GM12878 (cell line): ENCODE results near the gene USH2A. TPM values are rescaled to one million over a fixed set of nuclear protein-coding genes. Genes with fewer than 3 reads are reported as not detected.

ENCODE experiments used
- ATAC-seq: fragments of 200-7000 bp; cut with Tn5 transposase; 3 replicates; pipeline ENCODE4 v1.9.1; 2020; ENCODE audit warnings: mild to moderate bottlenecking, moderate library complexity
- BruUV-seq: library from RNA; stranded (reverse); fragments of 400-500 nt; replicated peaks from 2 replicates; lab custom pipeline; 2021; lab: Mats Ljungman, UMichigan
- CTCF ChIA-PET: fragments of 300-600 bp; sonication (Branson Sonifier 250); formaldehyde crosslinking; extraction: SDS; loops from one replicate; lab custom pipeline; 2021; ENCODE audit warnings: inconsistent platforms; lab: Yijun Ruan, JAX
- POLR2A ChIA-PET: fragments of 350-600 bp; formaldehyde crosslinking; extraction: SDS; loops from one replicate; lab custom pipeline; 2021; ENCODE audit warnings: inconsistent platforms; lab: Charles Lee
- RAD21 ChIA-PET: fragments of 300-600 bp; sonication (Branson Sonifier 250); formaldehyde crosslinking; loops from one replicate; lab custom pipeline; 2023; ENCODE audit warnings: antibody characterized with exemption; ENCODE audit not compliant: unreplicated experiment; lab: Charles Lee
- SMC1A ChIA-PET: fragments of 300-600 bp; sonication (Branson Sonifier 250); formaldehyde crosslinking; loops from one replicate; lab custom pipeline; 2023; ENCODE audit not compliant: unreplicated experiment, uncharacterized antibody; lab: Charles Lee
- DNase-seq: peaks from one replicate; pipeline ENCODE4 v3.0.0-alpha.2; 2011; ENCODE audit warnings: low read depth, low spot score
- FAIRE-seq: peaks from 3 replicates; lab custom pipeline; 2011; peaks lifted over from hg19 to GRCh38; lab: Jason Lieb, UNC
- H2AFZ ChIP-seq: 2 replicates; pipeline ENCODE4 v1.6.0; 2011; ENCODE audit warnings: low read depth, low read length, control low read depth; ENCODE audit not compliant: control insufficient read depth
- H3K27ac ChIP-seq: 2 replicates; pipeline ENCODE4 v1.5.1; 2011; ENCODE audit warnings: control low read depth; ENCODE audit not compliant: control insufficient read depth, insufficient read depth
- H3K27me3 ChIP-seq, 2 experiments: replicated peaks in 1 of 2; 2 replicates each; pipeline versions ENCODE4 v1.6.0 to v1.6.1; 2011; ENCODE audit warnings: low read length in 1 of 2; ENCODE audit not compliant: control insufficient read depth in 2 of 2, insufficient read depth in 2 of 2
- H3K36me3 ChIP-seq, 2 experiments: 2 replicates each; pipeline ENCODE4 v1.5.1; 2011; ENCODE audit warnings: low read length in 1 of 2; ENCODE audit not compliant: control insufficient read depth in 2 of 2, insufficient read depth in 2 of 2
- H3K4me1 ChIP-seq: 2 replicates; pipeline ENCODE4 v1.6.1; 2011; ENCODE audit warnings: mild to moderate bottlenecking, low read length, moderate library complexity, mixed read lengths; ENCODE audit not compliant: control insufficient read depth, insufficient read depth
- H3K4me2 ChIP-seq: 2 replicates; pipeline ENCODE4 v1.6.0; 2011; ENCODE audit warnings: control low read depth; ENCODE audit not compliant: control insufficient read depth, insufficient read depth
- H3K4me3 ChIP-seq: fragments of 200-600 bp; sonication (generic); 2 replicates; pipeline ENCODE4 v1.5.1; 2016
- H3K79me2 ChIP-seq: 2 replicates; pipeline ENCODE4 v1.6.0; 2011; ENCODE audit warnings: low read length; ENCODE audit not compliant: control insufficient read depth, insufficient read depth
- H3K9ac ChIP-seq: 2 replicates; pipeline ENCODE4 v1.8.0; 2011; ENCODE audit warnings: low read length, control low read depth, mixed read lengths; ENCODE audit not compliant: control insufficient read depth, insufficient read depth
- H3K9me3 ChIP-seq: replicated peaks from 3 replicates; pipeline ENCODE4 v1.5.1; 2011; ENCODE audit warnings: mild to moderate bottlenecking, low read length; ENCODE audit not compliant: control insufficient read depth, insufficient read depth
- H4K20me1 ChIP-seq: 2 replicates; pipeline ENCODE4 v1.6.0; 2011; ENCODE audit not compliant: control insufficient read depth, insufficient read depth
- ASH2L ChIP-seq: fragments of 300-600, 200-600 bp; sonication (generic); IDR thresholded peaks from 2 replicates; pipeline ENCODE4 v1.6.1; 2017; ENCODE audit warnings: low read depth, mild to moderate bottlenecking, borderline replicate concordance
- CHD2 ChIP-seq: IDR thresholded peaks from 2 replicates; pipeline ENCODE4 v1.6.1; 2011; ENCODE audit warnings: low read depth, low read length, improper control_type of control experiment, borderline replicate concordance
- EP300 ChIP-seq, 2 experiments: fragments of 150-350 bp in 1 of 2; IDR thresholded peaks; 2 replicates each; pipeline ENCODE4 v1.6.1; 2011 to 2012; ENCODE audit warnings: low read depth in 2 of 2, low read length in 2 of 2, borderline replicate concordance in 1 of 2, improper control_type of control experiment in 1 of 2, inconsistent platforms in 1 of 2; ENCODE audit not compliant: control insufficient read depth in 1 of 2
- HSF1 ChIP-seq: fragments of 150-350 bp; IDR thresholded peaks from 2 replicates; pipeline ENCODE4 v1.6.1; 2014; ENCODE audit warnings: mild to moderate bottlenecking, low read depth, low read length
- IRF3 ChIP-seq: fragments of 450-650 bp; IDR thresholded peaks from 2 replicates; pipeline ENCODE4 v1.6.1; 2014; ENCODE audit warnings: mild to moderate bottlenecking
- MXI1 ChIP-seq: fragments of 150-350 bp; IDR thresholded peaks from 2 replicates; pipeline ENCODE4 v1.6.1; 2011; ENCODE audit warnings: low read depth, mild to moderate bottlenecking, inconsistent platforms, low read length, improper control_type of control experiment
- PML ChIP-seq: IDR thresholded peaks from 2 replicates; pipeline ENCODE4 v1.6.1; 2012; ENCODE audit warnings: low read length, inconsistent platforms
- POU2F2 ChIP-seq: IDR thresholded peaks from 3 replicates; pipeline ENCODE4 v1.6.1; 2011; ENCODE audit warnings: low read depth, mild to moderate bottlenecking, low read length, borderline replicate concordance
- RAD51 ChIP-seq: fragments of 450-650 bp; IDR thresholded peaks from 2 replicates; pipeline ENCODE4 v1.6.1; 2016; ENCODE audit warnings: moderate library complexity, mild to moderate bottlenecking, inconsistent platforms
- RELB ChIP-seq: fragments of 450-650 bp; IDR thresholded peaks from 2 replicates; pipeline ENCODE4 v1.6.1; 2017; ENCODE audit warnings: low read depth, mild to moderate bottlenecking, moderate library complexity
- REST ChIP-seq: IDR thresholded peaks from 2 replicates; pipeline ENCODE4 v1.6.1; 2012; ENCODE audit warnings: mild to moderate bottlenecking, low read depth, low read length
- SMAD5 ChIP-seq: IDR thresholded peaks from 2 replicates; pipeline ENCODE4 v1.6.1; 2016; ENCODE audit warnings: antibody characterized with exemption, low read depth
- SMARCA5 ChIP-seq: fragments of 450-650 bp; IDR thresholded peaks from 2 replicates; pipeline ENCODE4 v1.6.1; 2017; ENCODE audit warnings: mild to moderate bottlenecking
- ZBTB4 ChIP-seq: fragments of 450-650 bp; formaldehyde crosslinking; IDR thresholded peaks from 2 replicates; pipeline ENCODE4 v1.4.0; 2022; ENCODE audit warnings: mild to moderate bottlenecking, moderate library complexity
- WGBS: methylation state at CpG from one replicate; pipeline ENCODE4 v1.1.6; 2016; ENCODE audit warnings: low lambda C conversion rate; ENCODE audit not compliant: insufficient replicate concordance, insufficient coverage; ENCODE audit errors: missing lambda C conversion rate; 5-methylcytosine and 5-hydroxymethylcytosine counted together
- in situ Hi-C: fragments of 300-500 bp; cut with MboI; formaldehyde crosslinking; loops from 9 replicates; pipeline ENCODE4 v1.14.3; 2018; ENCODE audit warnings: mixed read lengths
- intact Hi-C: fragments of 100-400 bp; cut with micrococcal nuclease; formaldehyde crosslinking; loops from one replicate; pipeline ENCODE4 v1.14.2; 2022; ENCODE audit not compliant: unreplicated experiment
- polyA plus RNA-seq, 11 experiments: library from polyadenylated mRNA; depleted of rRNA in 4 of 11; unstranded in 6 of 11; stranded (reverse) in 5 of 11; fragments of >200 nt; fragmentation: Nextera tagmentation in 4 of 11; fragmentation: Illumina TruSeq in 1 of 11; extraction: Ambion mirVana in 4 of 11; extraction: Trizol in 1 of 11; gene quantifications; 1 replicate in 1 of 11; 2 replicates in 10 of 11; pipeline versions ENCODE4 v1.2.1 to v1.2.3, GENCODE V29; 2011 to 2016; ENCODE audit warnings: inconsistent platforms in 2 of 11, missing spikeins in 2 of 11, low read depth in 1 of 11
- total RNA-seq, 4 experiments: library from RNA; depleted of rRNA in 3 of 4; stranded (reverse); fragments of >200 nt in 3 of 4; fragmentation: Illumina TruSeq in 1 of 4; extraction: Trizol in 1 of 4; gene quantifications; 2 replicates each; pipeline versions ENCODE4 v1.2.1 to v1.2.3, GENCODE V29; 2013 to 2021

The USH2A gene
- total and polyA plus RNA-seq, 10 of the 15 experiments (the other 5 are each of a cell fraction or from before 2014, with no cell fraction given), result under 0.01 to 0.20 (median 0.01) TPM; not detected in 2

GRCh38 chr1:216453777-216454176 is 30.5 kb upstream of the USH2A start:
- BruUV-seq, result no TSS peak
- ATAC-seq (no peak), FAIRE-seq (no peak), DNase-seq (no peak)
- Histone ChIP-seq H3K27me3 (no peaks in the 10 kb centered on the region), H3K79me2 (no peaks in the 10 kb centered on the region), H3K4me2 (no peak overlapping the region), H3K4me1 (no peaks in the 10 kb centered on the region), H3K9me3 (no peaks in the 10 kb centered on the region), H3K27ac (no peak overlapping the region), H3K36me3 (no peaks in the 10 kb centered on the region), H3K4me3 (no peak overlapping the region), H4K20me1 (no peaks in the 10 kb centered on the region), H3K9ac (no peak overlapping the region), H2AFZ (no peak overlapping the region)
- ChIA-PET CTCF (no interaction called here), SMC1A (no interaction called here), RAD21 (no interaction called here), POLR2A (no interaction called here)
- intact Hi-C loops, result no loop called here
- WGBS, result 0% methylated on average over 2 of the region's 2 CpGs
- in situ Hi-C loops, result no loop called here
- TF ChIP-seq HSF1 (no peak), ASH2L (no peak), ZBTB4 (no peak), POU2F2 (no peak), SMAD5 (no peak), CHD2 (no peak), PML (no peak), REST (no peak), IRF3 (no peak), MXI1 (no peak), RAD51 (no peak), EP300 (IDR thresholded peaks at IDR 0.05; ENCODE audit: borderline replicate concordance in 1 of 2, control insufficient read depth in 1 of 2, low read depth in 2 of 2, low read length in 2 of 2) (no peak), RELB (no peak), SMARCA5 (no peak)
